ENCODE data around the gene C6orf120.

Gene C6orf120

GRCh38 chr6:169663468-169663867, 38.5 kb upstream of the C6orf120 start:
- H3K4me3 ChIP-seq (ENCODE audit: insufficient read depth, low read depth, low read length), result no peak overlapping the region
- 97 to 98% methylated on average over 8 of the region's 8 CpGs for WGBS, 2 experiments
- H3K27ac ChIP-seq (ENCODE audit: insufficient read depth, low read depth, low read length, poor library complexity, severe bottlenecking), result no peak overlapping the region
- H3K36me3 ChIP-seq (ENCODE audit: control insufficient read depth, insufficient read depth, low read length), result peaks cover 41% of the 10 kb centered on the region
- H3K27me3 ChIP-seq (ENCODE audit: control insufficient read depth, insufficient read depth, low read length, poor library complexity, severe bottlenecking), result no peaks in the 10 kb centered on the region
- H3K9me3 ChIP-seq (ENCODE audit: control insufficient read depth, low read length), result no peaks in the 10 kb centered on the region
- no peaks in the 10 kb centered on the region for H3K4me1 ChIP-seq (ENCODE audit: control insufficient read depth, insufficient read depth, low read length)

- no peaks in the 10 kb centered on the region for H3K9me3 ChIP-seq (ENCODE audit: control insufficient read depth, low read length)
- H3K36me3 ChIP-seq (ENCODE audit: control insufficient read depth, insufficient read depth, low read length), result peaks cover 40% of the 10 kb centered on the region
- WGBS, 2 experiments, result 96 to 98% methylated on average over 14 of the region's 14 CpGs
- H3K27ac ChIP-seq (ENCODE audit: insufficient read depth, low read depth, low read length, poor library complexity, severe bottlenecking), result no peak overlapping the region
- H3K4me3 ChIP-seq (ENCODE audit: insufficient read depth, low read depth, low read length), result no peak overlapping the region
- no peaks in the 10 kb centered on the region for H3K27me3 ChIP-seq (ENCODE audit: control insufficient read depth, insufficient read depth, low read length, poor library complexity, severe bottlenecking)
- H3K4me1 ChIP-seq (ENCODE audit: control insufficient read depth, insufficient read depth, low read length), result no peaks in the 10 kb centered on the region
Measured at GRCh38 chr6:169664227-169664626, 37.7 kb upstream of the C6orf120 start.

DNA sequence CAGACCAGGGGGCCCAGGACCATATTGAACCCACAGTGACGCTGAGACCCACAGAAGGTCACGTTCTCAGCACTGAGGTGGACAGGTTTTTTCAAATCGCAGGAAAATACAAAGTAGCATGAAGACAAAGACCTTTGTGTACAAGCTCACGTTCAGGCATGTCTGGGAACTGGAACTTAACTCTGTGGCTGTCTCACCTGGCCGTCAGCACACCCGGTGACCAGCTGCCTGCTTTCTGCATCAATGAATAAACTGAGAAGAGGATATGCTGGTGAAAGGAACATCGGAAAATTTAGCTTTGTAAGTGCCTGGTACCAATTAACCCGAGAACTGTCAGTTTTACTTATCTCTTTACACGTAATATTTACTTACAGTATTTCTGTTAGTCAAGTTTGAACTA, 36.6 kb upstream of the C6orf120 start:
- no peaks in the 10 kb centered on the region for H3K9me3 ChIP-seq (ENCODE audit: control insufficient read depth, low read length)
- H3K36me3 ChIP-seq (ENCODE audit: control insufficient read depth, insufficient read depth, low read length), result peaks cover 37% of the 10 kb centered on the region
- H3K27ac ChIP-seq (ENCODE audit: insufficient read depth, low read depth, low read length, poor library complexity, severe bottlenecking), result no peak overlapping the region
- no peaks in the 10 kb centered on the region for H3K4me1 ChIP-seq (ENCODE audit: control insufficient read depth, insufficient read depth, low read length)
- H3K4me3 ChIP-seq (ENCODE audit: insufficient read depth, low read depth, low read length), result no peak overlapping the region
- H3K27me3 ChIP-seq (ENCODE audit: control insufficient read depth, insufficient read depth, low read length, poor library complexity, severe bottlenecking), result no peaks in the 10 kb centered on the region
- 94% methylated on average over 9 of the region's 9 CpGs for WGBS, 2 experiments

DNA sequence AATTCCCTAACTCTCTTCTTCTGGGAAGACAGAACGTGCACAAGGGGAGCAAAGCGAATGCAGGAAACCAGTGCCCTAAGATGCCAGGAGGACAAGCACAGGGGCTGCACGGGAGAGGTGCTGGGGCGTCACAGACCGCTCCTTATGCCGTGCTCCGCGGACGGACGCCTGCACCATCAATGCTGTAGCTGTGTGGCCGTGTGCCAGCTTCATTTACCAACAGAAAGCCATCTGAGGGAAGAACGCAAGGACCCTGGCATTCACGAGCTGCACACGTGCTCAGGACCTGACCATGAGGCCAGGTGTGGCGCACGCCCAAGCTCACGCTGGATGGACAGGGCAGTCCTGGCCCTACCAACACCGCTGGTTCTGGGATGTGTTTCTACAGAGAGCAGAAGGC, 35.5 kb upstream of the C6orf120 start:
- peaks cover 35% of the 10 kb centered on the region for H3K36me3 ChIP-seq (ENCODE audit: control insufficient read depth, insufficient read depth, low read length)

DNA sequence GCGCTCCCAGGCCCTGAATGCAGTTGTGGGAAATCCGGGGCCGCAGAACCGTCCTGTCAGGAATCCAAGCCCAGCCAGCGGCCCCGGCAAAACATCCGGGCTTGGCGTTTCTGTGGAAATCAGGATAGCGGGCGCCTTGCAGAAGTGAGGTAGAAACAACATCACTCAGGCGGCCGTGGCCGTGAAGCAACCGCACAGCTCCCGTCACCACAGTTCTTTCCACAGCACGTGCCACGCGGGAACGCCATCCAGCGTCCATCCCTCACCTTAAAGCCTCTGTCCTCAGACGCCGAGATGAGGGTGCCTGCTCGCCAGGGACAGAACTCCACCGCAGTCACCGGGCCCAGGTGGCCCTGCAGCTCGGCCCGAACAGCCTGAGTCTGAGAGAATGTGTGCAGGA, 34.2 kb upstream of the C6orf120 start:
- Histone ChIP-seq H3K4me1 (ENCODE audit: control insufficient read depth, insufficient read depth, low read length) (no peaks in the 10 kb centered on the region), H3K27me3 (ENCODE audit: control insufficient read depth, insufficient read depth, low read length, poor library complexity, severe bottlenecking) (no peaks in the 10 kb centered on the region), H3K36me3 (ENCODE audit: control insufficient read depth, insufficient read depth, low read length) (peaks cover 34% of the 10 kb centered on the region), H3K9me3 (ENCODE audit: control insufficient read depth, low read length) (no peaks in the 10 kb centered on the region), H3K27ac (ENCODE audit: insufficient read depth, low read depth, low read length, poor library complexity, severe bottlenecking) (no peak overlapping the region), H3K4me3 (ENCODE audit: insufficient read depth, low read depth, low read length) (no peak overlapping the region)
- 95 to 96% methylated on average over 27 of the region's 27 CpGs for WGBS, 2 experiments

More for the DNA sequence above, 35.5 kb upstream of the C6orf120 start:
- no peak overlapping the region for H3K27ac ChIP-seq (ENCODE audit: insufficient read depth, low read depth, low read length, poor library complexity, severe bottlenecking)
- H3K9me3 ChIP-seq (ENCODE audit: control insufficient read depth, low read length), result no peaks in the 10 kb centered on the region
- H3K27me3 ChIP-seq (ENCODE audit: control insufficient read depth, insufficient read depth, low read length, poor library complexity, severe bottlenecking), result no peaks in the 10 kb centered on the region
- 94 to 96% methylated on average over 18 of the region's 18 CpGs for WGBS, 2 experiments
- H3K4me1 ChIP-seq (ENCODE audit: control insufficient read depth, insufficient read depth, low read length), result no peaks in the 10 kb centered on the region
- no peak overlapping the region for H3K4me3 ChIP-seq (ENCODE audit: insufficient read depth, low read depth, low read length)

DNA sequence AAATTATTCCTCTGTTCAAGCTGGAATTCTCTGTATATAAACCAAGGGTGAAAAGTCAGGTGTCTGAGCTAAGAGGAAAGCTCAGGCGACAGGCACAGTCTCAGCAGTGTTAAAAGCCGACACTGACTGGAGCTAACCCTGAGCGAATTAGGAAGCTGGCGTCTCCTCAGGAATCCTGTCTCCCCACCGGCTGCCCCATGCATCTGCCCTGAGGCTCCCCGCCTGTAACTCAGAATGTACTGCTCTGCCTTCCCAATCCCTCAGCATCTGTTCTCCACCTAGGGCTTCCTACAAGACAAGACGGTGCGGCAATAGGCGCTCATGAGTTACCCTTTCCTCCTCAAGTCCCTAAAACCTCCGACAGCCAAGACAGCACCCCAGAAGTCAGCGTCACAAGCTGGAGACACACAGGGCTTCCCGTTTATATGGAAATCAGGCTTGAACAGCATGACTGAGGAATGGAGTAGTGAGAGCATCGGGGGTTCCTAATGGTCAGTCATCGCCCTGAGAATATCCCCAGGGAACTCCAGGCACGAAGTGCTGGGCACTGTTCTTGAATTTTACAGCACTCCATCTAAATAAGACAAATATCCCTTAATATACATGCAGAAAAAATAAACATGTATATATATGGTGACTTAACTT, 33.6 kb upstream of the C6orf120 start:
- Histone ChIP-seq H3K27ac (ENCODE audit: insufficient read depth, low read depth, low read length, poor library complexity, severe bottlenecking) (peak overlapping the region; percentile 5), H3K27me3 (ENCODE audit: control insufficient read depth, insufficient read depth, low read length, poor library complexity, severe bottlenecking) (no peaks in the 10 kb centered on the region), H3K36me3 (ENCODE audit: control insufficient read depth, insufficient read depth, low read length) (peaks cover 33% of the 10 kb centered on the region), H3K4me1 (ENCODE audit: control insufficient read depth, insufficient read depth, low read length) (no peaks in the 10 kb centered on the region), H3K4me3 (ENCODE audit: insufficient read depth, low read depth, low read length) (no peak overlapping the region), H3K9me3 (ENCODE audit: control insufficient read depth, low read length) (no peaks in the 10 kb centered on the region)
- WGBS, 2 experiments, result 54 to 59% methylated on average over 15 of the region's 15 CpGs

- no peaks in the 10 kb centered on the region for H3K27me3 ChIP-seq (ENCODE audit: control insufficient read depth, insufficient read depth, low read length, poor library complexity, severe bottlenecking)
- WGBS, 2 experiments, result 92 to 93% methylated on average over 6 of the region's 6 CpGs
- H3K27ac ChIP-seq (ENCODE audit: insufficient read depth, low read depth, low read length, poor library complexity, severe bottlenecking), result no peak overlapping the region
- H3K4me1 ChIP-seq (ENCODE audit: control insufficient read depth, insufficient read depth, low read length), result no peaks in the 10 kb centered on the region
- peaks cover 25% of the 10 kb centered on the region for H3K36me3 ChIP-seq (ENCODE audit: control insufficient read depth, insufficient read depth, low read length)
- no peak overlapping the region for H3K4me3 ChIP-seq (ENCODE audit: insufficient read depth, low read depth, low read length)
- H3K9me3 ChIP-seq (ENCODE audit: control insufficient read depth, low read length), result no peaks in the 10 kb centered on the region
Measured at GRCh38 chr6:169669147-169669546, 32.8 kb upstream of the C6orf120 start.

- no peak overlapping the region for H3K27ac ChIP-seq (ENCODE audit: insufficient read depth, low read depth, low read length, poor library complexity, severe bottlenecking)
- H3K36me3 ChIP-seq (ENCODE audit: control insufficient read depth, insufficient read depth, low read length), result peaks cover 20% of the 10 kb centered on the region
- 80 to 81% methylated on average over 7 of the region's 7 CpGs for WGBS, 2 experiments
- no peaks in the 10 kb centered on the region for H3K9me3 ChIP-seq (ENCODE audit: control insufficient read depth, low read length)
- H3K4me1 ChIP-seq (ENCODE audit: control insufficient read depth, insufficient read depth, low read length), result no peaks in the 10 kb centered on the region
- no peaks in the 10 kb centered on the region for H3K27me3 ChIP-seq (ENCODE audit: control insufficient read depth, insufficient read depth, low read length, poor library complexity, severe bottlenecking)
- no peak overlapping the region for H3K4me3 ChIP-seq (ENCODE audit: insufficient read depth, low read depth, low read length)
Measured at GRCh38 chr6:169669889-169670288, 32.0 kb upstream of the C6orf120 start.

DNA sequence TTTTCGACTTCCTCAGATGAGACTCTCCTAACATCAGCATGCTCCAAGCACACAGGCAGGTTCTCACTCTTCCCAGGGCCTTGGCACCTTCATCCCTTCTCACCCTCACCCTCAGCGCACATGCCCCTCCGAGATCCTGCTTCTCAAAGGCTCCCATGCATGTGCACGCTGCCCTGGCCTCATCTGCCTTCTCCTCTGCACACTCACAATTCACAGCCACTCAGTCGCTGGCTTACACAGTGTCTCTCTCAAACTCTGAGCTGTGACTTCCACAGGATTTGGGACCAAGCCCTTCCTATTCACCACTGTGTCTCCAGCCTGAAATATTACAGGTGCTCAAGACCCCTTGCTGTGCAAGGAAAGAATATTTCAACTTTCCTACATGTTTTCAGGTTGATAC, 30.4 kb upstream of the C6orf120 start:
- H3K27me3 ChIP-seq (ENCODE audit: control insufficient read depth, insufficient read depth, low read length, poor library complexity, severe bottlenecking), result no peaks in the 10 kb centered on the region
- 91 to 93% methylated on average over 5 of the region's 5 CpGs for WGBS, 2 experiments
- peaks cover 13% of the 10 kb centered on the region for H3K36me3 ChIP-seq (ENCODE audit: control insufficient read depth, insufficient read depth, low read length)
- H3K9me3 ChIP-seq (ENCODE audit: control insufficient read depth, low read length), result no peaks in the 10 kb centered on the region
- no peak overlapping the region for H3K4me3 ChIP-seq (ENCODE audit: insufficient read depth, low read depth, low read length)
- no peaks in the 10 kb centered on the region for H3K4me1 ChIP-seq (ENCODE audit: control insufficient read depth, insufficient read depth, low read length)
- H3K27ac ChIP-seq (ENCODE audit: insufficient read depth, low read depth, low read length, poor library complexity, severe bottlenecking), result no peak overlapping the region

DNA sequence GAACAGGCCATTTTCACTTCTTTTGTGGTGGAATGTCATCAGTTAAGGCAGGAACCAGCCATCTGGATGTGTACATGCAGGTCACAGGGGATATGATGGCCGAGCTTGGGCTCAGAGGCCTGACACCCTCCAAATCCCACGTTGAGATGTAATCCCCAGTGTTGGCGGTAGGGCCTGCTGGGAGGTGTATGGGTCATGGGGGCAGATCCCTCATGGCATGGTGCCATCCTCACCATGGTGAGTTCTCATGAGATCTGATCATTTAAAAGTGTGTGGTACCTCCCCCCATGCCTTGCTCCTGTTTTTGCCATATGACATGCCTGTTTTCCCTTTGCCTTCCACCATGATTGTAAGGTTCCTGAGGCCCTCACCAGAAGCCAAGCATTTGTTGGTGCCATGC, 26.9 kb upstream of the C6orf120 start:
- Histone ChIP-seq H3K4me3 (ENCODE audit: insufficient read depth, low read depth, low read length) (no peak overlapping the region), H3K27ac (ENCODE audit: insufficient read depth, low read depth, low read length, poor library complexity, severe bottlenecking) (no peak overlapping the region), H3K9me3 (ENCODE audit: control insufficient read depth, low read length) (no peaks in the 10 kb centered on the region), H3K4me1 (ENCODE audit: control insufficient read depth, insufficient read depth, low read length) (no peaks in the 10 kb centered on the region), H3K27me3 (ENCODE audit: control insufficient read depth, insufficient read depth, low read length, poor library complexity, severe bottlenecking) (no peaks in the 10 kb centered on the region), H3K36me3 (ENCODE audit: control insufficient read depth, insufficient read depth, low read length) (peaks cover 8% of the 10 kb centered on the region)
- WGBS, 2 experiments, result 77 to 85% methylated on average over 3 of the region's 3 CpGs

DNA sequence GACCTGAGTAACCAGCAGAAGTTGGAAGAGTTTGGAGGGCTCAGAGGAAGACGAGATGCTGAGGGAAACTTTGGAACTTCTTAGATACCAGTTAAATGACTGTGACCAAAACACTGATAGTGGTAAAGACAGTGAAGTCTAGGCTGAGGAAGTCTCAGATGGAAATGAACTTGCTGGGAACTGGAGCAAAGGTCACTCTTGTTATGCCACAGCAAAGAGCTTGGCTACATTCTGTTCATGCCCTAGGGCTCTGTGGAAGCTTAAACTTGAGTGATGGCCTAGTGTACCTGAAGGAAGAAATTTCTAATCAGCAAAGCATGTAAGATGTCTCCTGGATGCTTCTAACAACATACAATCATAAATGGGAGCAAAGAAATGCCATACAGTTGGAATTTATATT, 24.8 kb upstream of the C6orf120 start:
- Histone ChIP-seq H3K27me3 (ENCODE audit: control insufficient read depth, insufficient read depth, low read length, poor library complexity, severe bottlenecking) (no peaks in the 10 kb centered on the region), H3K4me3 (ENCODE audit: insufficient read depth, low read depth, low read length) (no peak overlapping the region), H3K27ac (ENCODE audit: insufficient read depth, low read depth, low read length, poor library complexity, severe bottlenecking) (no peak overlapping the region), H3K9me3 (ENCODE audit: control insufficient read depth, low read length) (no peaks in the 10 kb centered on the region), H3K4me1 (ENCODE audit: control insufficient read depth, insufficient read depth, low read length) (no peaks in the 10 kb centered on the region), H3K36me3 (ENCODE audit: control insufficient read depth, insufficient read depth, low read length) (peaks cover 18% of the 10 kb centered on the region)
- 97 to 100% methylated on average over 1 of the region's 1 CpG for WGBS, 2 experiments

Measured in ectodermal cell (in vitro differentiated cells).